GM19468 (cell line): ENCODE results near the gene SSTR4.

Experiments used
- ATAC-seq: cut with Tn5 transposase; IDR thresholded peaks from one replicate; pipeline ENCODE4 v1.9.1; 2021; ENCODE audit warnings: mild to moderate bottlenecking, moderate library complexity, moderate number of reproducible peaks; ENCODE audit not compliant: unreplicated experiment; ENCODE audit errors: extremely low read depth

The SSTR4 gene

GRCh38 chr20:23061734-23062561 is 26.8 kb downstream of the SSTR4 start:
- no peak for ATAC-seq

GRCh38 chr20:23062632-23063031 is 27.5 kb downstream of the SSTR4 start:
- no peak for ATAC-seq

GRCh38 chr20:23063168-23063567 is 28.1 kb downstream of the SSTR4 start:
- no peak for ATAC-seq

DNA sequence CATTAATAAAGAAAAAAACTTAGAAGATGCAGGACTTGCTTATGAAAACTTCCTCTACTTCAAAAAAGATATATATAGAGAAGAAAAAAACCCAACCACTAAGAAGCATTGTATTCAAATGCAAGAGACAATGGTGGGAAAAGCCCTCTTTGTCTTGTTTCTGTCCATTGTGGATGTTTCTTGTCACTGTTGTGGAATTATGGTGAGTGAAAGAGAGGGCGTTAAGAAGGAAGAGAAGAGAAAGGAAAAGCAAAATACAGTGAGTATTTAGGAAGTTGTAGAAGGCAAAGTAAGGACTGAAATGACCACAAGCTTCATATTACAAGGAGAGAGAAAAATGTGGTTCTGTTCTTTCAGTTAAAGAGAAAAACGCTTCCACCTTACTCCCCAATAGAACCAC is 28.5 kb downstream of the SSTR4 start:
- no peak for ATAC-seq

- ATAC-seq, result no peak
Observed at GRCh38 chr20:23065266-23066201, 30.4 kb downstream of the SSTR4 start.

DNA sequence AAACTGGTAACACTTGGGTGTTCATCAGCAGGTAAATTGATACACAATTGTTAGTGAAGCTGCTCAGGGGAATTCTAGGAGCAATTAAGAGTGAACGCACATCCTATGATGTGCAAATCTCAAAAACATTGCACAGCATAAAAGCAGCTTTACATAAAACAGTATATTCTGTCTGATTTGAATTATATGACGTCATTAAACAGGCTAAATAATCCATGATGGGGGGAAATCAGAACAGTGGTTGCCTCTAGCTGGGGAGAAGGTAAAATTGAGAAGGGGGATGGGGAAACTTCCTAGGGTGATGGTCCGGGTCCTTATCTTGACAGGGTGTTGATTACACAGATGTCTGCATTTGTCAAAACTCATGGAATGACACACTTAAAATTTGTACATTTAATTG is 31.7 kb downstream of the SSTR4 start:
- no peak for ATAC-seq

GRCh38 chr20:23068283-23068682 is 33.2 kb downstream of the SSTR4 start:
- no peak for ATAC-seq

DNA sequence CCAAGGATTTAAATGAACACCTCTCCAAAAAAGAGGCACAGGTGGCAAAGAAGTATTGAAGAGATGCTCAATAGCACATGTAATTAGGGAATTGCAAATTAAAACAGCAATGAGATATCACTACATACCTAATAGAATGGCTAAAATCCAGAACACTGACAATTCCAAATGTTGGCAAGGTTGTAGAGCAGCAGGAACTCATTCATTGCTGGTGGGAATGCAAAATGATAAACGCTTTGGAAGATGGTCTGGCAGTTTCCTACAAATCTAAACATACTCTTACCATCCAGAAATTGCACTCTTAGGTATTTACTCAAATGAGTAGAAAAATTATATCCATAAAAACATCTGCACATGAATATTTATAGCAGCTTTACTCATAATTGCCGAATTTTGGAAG is 34.0 kb downstream of the SSTR4 start:
- ATAC-seq, result no peak

GRCh38 chr20:23071398-23071797 is 36.3 kb downstream of the SSTR4 start:
- no peak for ATAC-seq

DNA sequence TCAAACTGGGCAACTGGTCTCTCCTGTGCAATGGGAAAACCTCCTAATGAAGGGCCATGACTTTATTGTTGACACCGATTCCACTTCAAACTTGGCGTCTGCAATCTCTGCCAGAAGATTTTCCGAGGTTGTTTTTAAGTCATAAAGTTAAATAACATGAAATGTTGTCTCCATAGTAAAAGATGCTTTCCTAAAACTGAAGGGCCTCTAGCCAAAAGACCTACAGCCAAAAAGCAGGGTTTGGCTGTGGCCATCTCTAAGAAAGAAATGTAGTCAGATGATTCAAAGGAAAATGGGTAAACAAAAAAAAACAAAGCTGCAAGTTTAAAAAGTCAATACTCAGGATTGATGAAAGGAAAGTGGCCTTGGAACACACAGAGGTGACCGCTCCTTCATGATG is 36.9 kb downstream of the SSTR4 start:
- ATAC-seq, result no peak

- ATAC-seq, result no peak
Observed at GRCh38 chr20:23072892-23073586, 37.9 kb downstream of the SSTR4 start.

DNA sequence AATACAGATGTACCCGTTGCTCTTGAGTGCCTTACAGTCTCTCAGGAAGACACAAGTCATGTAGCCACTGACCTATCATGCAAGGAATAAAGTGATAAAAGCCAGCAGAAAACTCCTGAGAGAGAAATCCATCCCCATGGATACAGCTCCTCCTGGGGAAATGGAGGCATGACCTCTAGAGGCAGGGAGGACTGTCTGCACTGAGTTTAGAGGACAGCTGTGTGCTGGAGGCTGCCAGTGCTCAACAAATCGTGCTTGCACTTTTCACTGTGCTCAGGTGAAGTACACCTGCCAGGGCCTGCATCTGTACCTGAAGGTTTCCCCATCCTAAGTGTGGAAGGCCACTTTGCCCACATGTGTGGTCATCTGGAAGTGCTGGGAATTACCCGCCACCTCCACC is 38.9 kb downstream of the SSTR4 start:
- no peak for ATAC-seq

- ATAC-seq, result no peak
Observed at GRCh38 chr20:23077277-23077676, 42.2 kb downstream of the SSTR4 start.

GRCh38 chr20:23078351-23079015 is 43.4 kb downstream of the SSTR4 start:
- no peak for ATAC-seq

GRCh38 chr20:23079016-23079351 is 43.9 kb downstream of the SSTR4 start:
- no peak for ATAC-seq

GRCh38 chr20:23079926-23080325 is 44.8 kb downstream of the SSTR4 start:
- ATAC-seq, result no peak

DNA sequence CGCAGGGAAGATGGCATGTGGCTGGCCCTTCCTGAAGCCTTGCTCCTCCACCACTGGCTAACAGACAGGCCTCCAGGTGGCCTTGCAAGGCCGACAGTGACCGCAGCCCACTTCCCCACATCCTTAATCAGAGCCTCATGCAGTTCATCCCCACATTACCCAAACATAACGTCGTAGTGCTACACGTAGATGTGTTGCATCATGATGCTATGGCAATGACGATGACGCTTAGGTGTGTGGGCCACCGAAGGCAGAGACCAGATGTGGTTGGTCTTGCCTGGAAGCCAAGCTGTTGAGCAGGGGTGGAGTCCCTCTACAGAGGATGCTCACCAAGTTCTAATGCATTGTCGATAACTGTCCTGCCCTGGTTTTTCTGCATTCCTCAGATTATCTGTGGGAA is 45.4 kb downstream of the SSTR4 start:
- ATAC-seq, result no peak

GRCh38 chr20:23081263-23081819 is 46.2 kb downstream of the SSTR4 start:
- no peak for ATAC-seq

DNA sequence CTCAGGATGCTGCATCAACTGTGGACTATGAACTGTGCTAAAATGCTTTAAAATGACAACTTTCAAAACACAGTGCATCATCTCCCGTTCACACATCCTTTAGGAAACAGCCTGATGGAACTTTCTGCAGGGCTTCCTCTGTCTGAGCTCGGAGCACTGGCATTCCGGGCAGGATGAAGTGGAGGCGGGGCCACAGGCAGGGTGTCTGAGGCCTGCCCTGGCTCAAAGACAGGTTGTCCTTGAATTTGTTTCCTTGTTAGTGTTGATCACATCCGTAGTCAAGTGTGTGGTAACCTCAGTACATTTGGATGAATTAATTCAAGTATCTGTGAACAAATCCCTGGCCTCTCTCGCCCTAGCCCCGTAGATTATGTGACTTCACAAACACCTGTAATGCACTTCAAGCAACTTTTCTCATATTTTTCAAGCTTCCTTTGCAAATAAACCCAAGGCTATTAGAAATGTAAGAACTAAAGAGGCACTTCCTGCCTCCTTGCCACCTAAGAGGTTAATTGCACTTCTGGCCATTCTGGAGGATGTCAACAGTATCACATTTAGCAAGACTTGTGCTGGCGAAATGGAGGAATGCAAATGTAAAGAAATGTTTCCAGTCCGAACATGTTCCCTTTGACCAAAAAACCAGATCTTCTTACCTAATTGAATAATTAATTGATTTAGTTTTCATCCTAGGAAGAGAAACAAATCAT is 47.9 kb downstream of the SSTR4 start:
- no peak for ATAC-seq
